Panc1 (cell line): ENCODE results near the gene EAF2. TPM values are rescaled to one million over a fixed set of nuclear protein-coding genes. Genes with fewer than 3 reads are reported as not detected.

Source experiments
- ATAC-seq: fragments of 200-7000 bp; cut with Tn5 transposase; 2 replicates; pipeline ENCODE4 v1.9.1; 2020; ENCODE audit warnings: mild to moderate bottlenecking, moderate library complexity
- BruUV-seq: library from RNA; stranded (reverse); fragments of 400-500 nt; replicated peaks from 2 replicates; lab custom pipeline; 2021; lab: Mats Ljungman, UMichigan
- CTCF ChIA-PET: fragments of 300-600 bp; sonication (Branson Sonifier 250); formaldehyde crosslinking; loops from one replicate; lab custom pipeline; 2022; ENCODE audit warnings: antibody characterized with exemption; lab: Charles Lee
- POLR2A ChIA-PET: fragments of 300-600 bp; sonication (Branson Sonifier 250); formaldehyde crosslinking; loops from one replicate; lab custom pipeline; 2022; ENCODE audit warnings: antibody characterized with exemption; lab: Charles Lee
- DNase-seq: peaks from one replicate; pipeline ENCODE4 v3.0.0-alpha.2; 2010; ENCODE audit warnings: low read depth, low spot score
- H3K27ac ChIP-seq: 2 replicates; pipeline ENCODE4 v1.5.1; 2011; ENCODE audit warnings: mild to moderate bottlenecking, low read length, inconsistent platforms
- H3K27me3 ChIP-seq: fragments of 200-500 bp; sonication (Bioruptor generic); 2 replicates; pipeline ENCODE4 v1.6.0; 2014; ENCODE audit warnings: low read length, inconsistent platforms; ENCODE audit not compliant: control insufficient read depth, insufficient read depth
- H3K36me3 ChIP-seq: fragments of 200-500 bp; sonication (Bioruptor generic); 2 replicates; pipeline ENCODE4 v1.5.1; 2014; ENCODE audit warnings: inconsistent platforms, mild to moderate bottlenecking, low read length, moderate library complexity; ENCODE audit not compliant: control insufficient read depth, insufficient read depth
- H3K4me1 ChIP-seq: 2 replicates; pipeline ENCODE4 v1.5.1; 2011; ENCODE audit warnings: inconsistent platforms, mild to moderate bottlenecking, low read length, moderate library complexity; ENCODE audit not compliant: control insufficient read depth, insufficient read depth
- H3K4me3 ChIP-seq, 2 experiments: 2 replicates each; pipeline ENCODE4 v1.5.1; 2011 to 2012; ENCODE audit warnings: low read depth in 2 of 2, low read length in 2 of 2, mild to moderate bottlenecking in 2 of 2, inconsistent platforms in 1 of 2, moderate library complexity in 1 of 2
- H3K9me3 ChIP-seq: fragments of 200-500 bp; sonication (Bioruptor generic); 2 replicates; pipeline ENCODE4 v1.5.1; 2014; ENCODE audit warnings: low read depth, mild to moderate bottlenecking, inconsistent platforms, low read length, moderate library complexity; ENCODE audit not compliant: control insufficient read depth, insufficient read depth
- CTCF ChIP-seq: fragments of 450-650 bp; IDR thresholded peaks from 2 replicates; pipeline ENCODE4 v1.5.1; 2017; ENCODE audit warnings: mild to moderate bottlenecking
- POLR2AphosphoS5 ChIP-seq: IDR thresholded peaks from 2 replicates; pipeline ENCODE4 v1.6.1; 2012; ENCODE audit warnings: mild to moderate bottlenecking, low read depth, low read length, moderate library complexity
- REST ChIP-seq, 2 experiments: IDR thresholded peaks; 2 replicates each; pipeline ENCODE4 v1.6.1; 2011 to 2012; ENCODE audit warnings: low read depth in 2 of 2, control low read depth in 1 of 2, low read length in 1 of 2, mild to moderate bottlenecking in 1 of 2, moderate library complexity in 1 of 2; ENCODE audit not compliant: insufficient read depth in 1 of 2
- SIN3A ChIP-seq: IDR thresholded peaks from 2 replicates; pipeline ENCODE4 v1.6.1; 2012; ENCODE audit warnings: low read depth, mild to moderate bottlenecking, low read length, moderate library complexity, borderline replicate concordance; ENCODE audit not compliant: insufficient read depth
- TCF7L2 ChIP-seq: IDR thresholded peaks from 2 replicates; pipeline ENCODE4 v1.6.1; 2011; ENCODE audit warnings: mild to moderate bottlenecking, low read depth, low read length, inconsistent platforms
- in situ Hi-C: cut with HindIII; loops from 2 replicates; pipeline ENCODE4 v1.10.0; 2016; ENCODE audit warnings: low sequenced_read_pairs, low pct_unique_long_range_greater_than_20kb
- intact Hi-C: fragments of 100-400 bp; cut with micrococcal nuclease; formaldehyde crosslinking; loops from one replicate; pipeline ENCODE4 v1.10.0; 2022; ENCODE audit not compliant: unreplicated experiment
- total RNA-seq: library from RNA; stranded (reverse); gene quantifications from one replicate; pipeline ENCODE4 v1.2.1, GENCODE V29; 2021; ENCODE audit not compliant: unreplicated experiment

EAF2 gene
- total RNA-seq, 1 experiment from 2014 or later = 5.3 TPM

- in situ Hi-C loops (no loop called here), intact Hi-C loops (no loop called here)
- POLR2A ChIA-PET = no interaction called here
- DNase-seq (no peak), ATAC-seq (no peak)
- no TSS peak for BruUV-seq
- Histone ChIP-seq H3K27ac (no peak overlapping the region), H3K27me3 (no peaks in the 10 kb centered on the region), H3K36me3 (peaks cover 21% of the 10 kb centered on the region), H3K4me1 (no peaks in the 10 kb centered on the region), H3K9me3 (no peaks in the 10 kb centered on the region), H3K4me3 (no peak overlapping the region)
- TF ChIP-seq POLR2AphosphoS5 = no peak
- TF ChIP-seq TCF7L2 = no peak
- TF ChIP-seq SIN3A = no peak
- TF ChIP-seq REST (IDR thresholded peaks at IDR 0.05; ENCODE audit: insufficient read depth in 1 of 2, low read depth in 2 of 2, low read length in 1 of 2) = no peak
- TF ChIP-seq CTCF = no peak
- CTCF ChIA-PET = no interaction called here
These were observed 31.2 kb upstream of the EAF2 start for GRCh38 chr3:121803771-121804320.

- Histone ChIP-seq H3K27ac (no peak overlapping the region), H3K27me3 (no peaks in the 10 kb centered on the region), H3K9me3 (no peaks in the 10 kb centered on the region), H3K4me3 (no peak overlapping the region), H3K36me3 (peaks cover 22% of the 10 kb centered on the region; the same call in 1 of the 2 replicates), H3K4me1 (no peaks in the 10 kb centered on the region)
- DNase-seq = no peak
- BruUV-seq = no TSS peak
- POLR2A ChIA-PET = no interaction called here
- TF ChIP-seq POLR2AphosphoS5 = no peak
- TF ChIP-seq CTCF = no peak
- no peak for TF ChIP-seq TCF7L2
- TF ChIP-seq SIN3A = no peak
- TF ChIP-seq REST (IDR thresholded peaks at IDR 0.05; ENCODE audit: insufficient read depth in 1 of 2, low read depth in 2 of 2, low read length in 1 of 2) = no peak
- CTCF ChIA-PET = no interaction called here
- ATAC-seq = no peak
- intact Hi-C loops = no loop called here
- in situ Hi-C loops = no loop called here
These were observed 25.8 kb upstream of the EAF2 start for GRCh38 chr3:121809249-121809648.
